ENCODE data around the gene C13orf42.
"Not testable (repeated sequence)": the region's sequence is repeated elsewhere in the genome, so short reads cannot be mapped to it uniquely, and the experiment has no call there.

The C13orf42 gene

GRCh38 chr13:51096131-51096530 lies 14.9 kb downstream of the C13orf42 start:
- H3K4me3 ChIP-seq (ENCODE audit: low read depth, low read length), result no peak overlapping the region
- no peak for TF ChIP-seq CTCF (IDR thresholded peaks at IDR 0.05; ENCODE audit: low read depth, low read length, missing control alignments)
- DNase-seq (ENCODE audit: low read depth), result no peak
- in situ Hi-C loops (cut with HindIII; ENCODE audit: low sequenced_read_pairs), result no loop called here

GRCh38 chr13:51093574-51093973 lies 17.5 kb downstream of the C13orf42 start:
- DNase-seq (ENCODE audit: low read depth), result no peak

GRCh38 chr13:51091839-51092238 lies 19.2 kb downstream of the C13orf42 start:
- DNase-seq (ENCODE audit: low read depth), result no peak
- TF ChIP-seq CTCF (IDR thresholded peaks at IDR 0.05; ENCODE audit: low read depth, low read length, missing control alignments), result no peak
- in situ Hi-C loops (cut with HindIII; ENCODE audit: low sequenced_read_pairs), result no loop called here
- H3K4me3 ChIP-seq (ENCODE audit: low read depth, low read length), result no peak overlapping the region

More at GRCh38 chr13:51093574-51093973, 17.5 kb downstream of the C13orf42 start:
- no peak for TF ChIP-seq CTCF (IDR thresholded peaks at IDR 0.05; ENCODE audit: low read depth, low read length, missing control alignments)
- H3K4me3 ChIP-seq (ENCODE audit: low read depth, low read length), result no peak overlapping the region
- in situ Hi-C loops (cut with HindIII; ENCODE audit: low sequenced_read_pairs), result no loop called here

GRCh38 chr13:51083706-51084105 lies 27.4 kb downstream of the C13orf42 start:
- DNase-seq (ENCODE audit: low read depth), result no peak
- no peak for TF ChIP-seq CTCF (IDR thresholded peaks at IDR 0.05; ENCODE audit: low read depth, low read length, missing control alignments)

GRCh38 chr13:51080478-51081065 lies 30.5 kb downstream of the C13orf42 start:
- H3K4me3 ChIP-seq (ENCODE audit: low read depth, low read length); in situ Hi-C loops (cut with HindIII; ENCODE audit: low sequenced_read_pairs); DNase-seq (ENCODE audit: low read depth): not testable (repeated sequence)

More at GRCh38 chr13:51083706-51084105, 27.4 kb downstream of the C13orf42 start:
- H3K4me3 ChIP-seq (ENCODE audit: low read depth, low read length), result no peak overlapping the region
- in situ Hi-C loops (cut with HindIII; ENCODE audit: low sequenced_read_pairs), result no loop called here

- no peak for DNase-seq (ENCODE audit: low read depth)
- no peak overlapping the region for H3K4me3 ChIP-seq (ENCODE audit: low read depth, low read length)
- in situ Hi-C loops (cut with HindIII; ENCODE audit: low sequenced_read_pairs), result no loop called here
- no peak for TF ChIP-seq CTCF (IDR thresholded peaks at IDR 0.05; ENCODE audit: low read depth, low read length, missing control alignments)
Observed at GRCh38 chr13:51071493-51071892, 39.6 kb downstream of the C13orf42 start.

GRCh38 chr13:51070005-51070649 lies 40.9 kb downstream of the C13orf42 start:
- peak; percentile 97 for TF ChIP-seq CTCF (IDR thresholded peaks at IDR 0.05; ENCODE audit: low read depth, low read length, missing control alignments)
- DNase-seq (ENCODE audit: low read depth), result peak; percentile 62
- in situ Hi-C loops (cut with HindIII; ENCODE audit: low sequenced_read_pairs), result no loop called here
- no peak overlapping the region for H3K4me3 ChIP-seq (ENCODE audit: low read depth, low read length)
